Globus pallidus (tissue), 1 donor: ENCODE results near the gene TRAPPC3.
"Not testable (repeated sequence)": the region's sequence is repeated elsewhere in the genome, so short reads cannot be mapped to it uniquely, and the experiment has no call there.

Experiments
- DNase-seq: peaks from one replicate; pipeline ENCODE4 v3.0.0-alpha.2; 2015; ENCODE audit warnings: low spot score

TRAPPC3 gene

DNA sequence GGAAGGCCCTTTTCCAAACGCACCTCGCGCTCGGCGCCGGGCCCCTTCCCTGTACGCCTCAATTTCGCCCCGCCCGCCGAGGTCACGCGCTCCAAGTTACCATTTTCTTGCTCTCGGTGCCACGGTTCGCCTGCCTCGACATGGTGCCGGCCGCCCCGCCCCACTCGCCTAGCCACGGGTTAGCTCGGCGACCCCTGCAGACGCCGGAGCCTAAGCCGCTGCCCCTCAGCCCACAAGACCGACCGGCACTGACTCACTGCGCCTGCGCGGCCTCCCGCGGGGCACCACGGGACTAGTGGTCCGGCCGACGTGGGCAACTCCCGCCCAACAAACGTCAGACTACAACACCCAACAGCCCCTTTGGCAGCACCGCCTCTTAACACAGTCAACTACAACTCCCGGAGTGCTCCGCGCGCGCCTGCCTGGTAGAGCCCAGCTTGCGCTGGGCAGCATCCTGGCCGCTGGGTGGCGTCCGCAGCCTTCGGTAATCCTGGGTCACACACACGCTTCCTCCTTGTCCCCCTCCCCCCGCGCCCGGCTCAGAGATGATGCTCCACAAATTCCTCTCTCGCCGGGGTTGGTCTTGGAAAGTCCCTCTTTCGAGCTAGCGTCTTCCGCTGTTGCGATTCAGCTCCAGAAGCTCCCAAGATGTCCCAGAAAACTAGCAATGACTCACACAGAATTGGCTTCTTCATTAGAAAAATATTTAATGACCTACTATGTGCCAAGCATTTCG is at the start of gene TRAPPC3:
Gene TRAPPC3 (minus strand): TSS at position 250 of the 736 bp plus-strand sequence. CDS start 108 bp downstream, at position 142.
- peak; percentile 100 for DNase-seq

- no peak for DNase-seq
Measured at GRCh38 chr1:36198641-36199040, 49.4 kb upstream of the TRAPPC3 start.

GRCh38 chr1:36196805-36197204 is 47.5 kb upstream of the TRAPPC3 start:
- DNase-seq: not testable (repeated sequence)

GRCh38 chr1:36187800-36188593 is 38.7 kb upstream of the TRAPPC3 start:
- DNase-seq: peak; percentile 91

GRCh38 chr1:36183309-36183856 is 34.1 kb upstream of the TRAPPC3 start:
- DNase-seq: no peak

DNA sequence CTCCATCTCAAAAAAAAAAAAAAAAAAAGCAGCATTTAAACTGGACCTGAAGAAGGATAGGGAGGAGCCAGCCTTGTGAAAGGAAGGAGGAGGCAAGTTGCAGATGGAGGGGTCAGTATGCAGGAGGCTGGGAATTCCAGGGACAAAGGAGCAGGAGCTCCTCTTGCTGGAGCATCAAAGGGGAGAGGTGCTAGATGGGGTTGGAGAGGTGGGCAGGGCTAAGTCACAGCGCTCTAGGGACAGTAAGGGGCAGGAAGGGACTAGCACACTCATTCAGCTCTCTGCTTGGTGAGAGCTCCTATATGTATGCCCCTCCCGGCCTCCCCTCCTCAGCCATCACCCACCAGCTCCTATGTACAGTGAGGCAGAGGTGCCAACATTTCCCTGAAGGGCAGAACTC is 33.4 kb upstream of the TRAPPC3 start:
- DNase-seq: no peak

- no peak for DNase-seq
Measured at GRCh38 chr1:36179220-36179600, 29.9 kb upstream of the TRAPPC3 start.

GRCh38 chr1:36178471-36179219 is 29.4 kb upstream of the TRAPPC3 start:
- DNase-seq: no peak

GRCh38 chr1:36177589-36178431 is 28.5 kb upstream of the TRAPPC3 start:
- DNase-seq: no peak

GRCh38 chr1:36176106-36176949 is 27.0 kb upstream of the TRAPPC3 start:
- no peak for DNase-seq

DNA sequence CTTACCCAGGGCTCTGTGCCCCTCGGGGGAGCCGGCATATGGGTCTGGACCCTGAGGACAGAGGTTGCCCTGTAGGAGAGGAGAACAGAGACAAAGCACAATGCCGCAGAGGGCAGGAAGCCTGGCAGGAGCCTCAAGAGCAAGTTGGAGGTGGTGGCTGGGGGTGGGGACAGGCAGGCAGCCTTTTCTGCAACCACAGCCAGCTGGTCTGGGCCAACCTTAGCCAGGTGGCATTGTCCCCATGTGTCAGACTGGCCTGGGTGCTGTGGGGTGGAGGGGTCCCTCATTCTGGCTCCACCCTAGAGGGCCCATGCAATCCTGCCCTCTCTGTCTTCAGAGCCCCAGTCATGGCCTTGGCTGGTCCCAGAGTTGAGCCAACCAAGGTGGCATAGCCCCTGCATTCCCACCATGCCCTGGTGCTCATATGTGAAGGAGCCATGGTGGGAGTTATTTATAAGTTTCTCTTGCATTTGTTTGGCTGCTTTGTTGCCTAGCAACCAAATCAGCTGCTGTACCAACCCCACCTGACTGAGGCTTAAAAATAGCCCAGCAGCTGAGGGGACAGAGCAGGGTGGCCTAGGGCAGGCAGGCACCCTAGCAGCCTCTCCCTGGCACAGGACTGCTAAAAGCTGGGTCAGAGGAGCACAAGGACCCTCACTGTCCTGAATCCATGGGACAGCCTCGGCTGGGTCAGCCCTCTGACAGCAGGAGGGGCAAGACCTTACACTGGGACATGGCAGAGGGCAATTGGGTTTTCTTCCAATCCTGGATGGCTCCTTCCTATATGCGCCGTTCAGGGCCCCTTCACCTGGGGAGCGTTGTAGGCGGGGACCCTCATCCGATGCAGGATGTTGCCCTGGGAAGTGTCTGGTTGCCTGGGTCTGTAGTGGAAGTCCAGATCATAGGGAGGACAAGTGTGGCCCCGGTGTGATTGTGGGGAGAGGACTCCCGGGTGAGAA is 26.1 kb upstream of the TRAPPC3 start:
- no peak for DNase-seq

GRCh38 chr1:36174713-36175112 is 25.4 kb upstream of the TRAPPC3 start:
- DNase-seq: no peak

DNA sequence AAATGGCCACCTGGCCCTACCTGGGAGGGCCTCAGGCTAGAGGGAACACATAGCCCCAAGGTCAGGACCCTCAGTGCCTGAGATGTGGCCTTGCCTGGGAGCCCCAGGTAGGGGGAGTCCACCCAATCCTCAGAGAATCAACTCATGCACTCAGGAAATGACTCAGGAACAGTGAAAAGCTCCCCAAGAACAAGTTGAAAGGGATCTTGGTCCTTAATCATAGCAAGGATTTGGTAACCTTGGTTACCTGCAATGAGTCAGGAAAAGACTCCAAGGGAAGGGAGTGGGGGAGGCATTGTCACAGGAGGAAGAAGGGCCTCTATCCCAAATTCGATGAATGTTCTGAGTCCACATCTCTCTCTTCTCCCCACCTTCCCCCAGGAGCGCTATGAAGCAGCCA is 23.7 kb upstream of the TRAPPC3 start:
- no peak for DNase-seq

DNA sequence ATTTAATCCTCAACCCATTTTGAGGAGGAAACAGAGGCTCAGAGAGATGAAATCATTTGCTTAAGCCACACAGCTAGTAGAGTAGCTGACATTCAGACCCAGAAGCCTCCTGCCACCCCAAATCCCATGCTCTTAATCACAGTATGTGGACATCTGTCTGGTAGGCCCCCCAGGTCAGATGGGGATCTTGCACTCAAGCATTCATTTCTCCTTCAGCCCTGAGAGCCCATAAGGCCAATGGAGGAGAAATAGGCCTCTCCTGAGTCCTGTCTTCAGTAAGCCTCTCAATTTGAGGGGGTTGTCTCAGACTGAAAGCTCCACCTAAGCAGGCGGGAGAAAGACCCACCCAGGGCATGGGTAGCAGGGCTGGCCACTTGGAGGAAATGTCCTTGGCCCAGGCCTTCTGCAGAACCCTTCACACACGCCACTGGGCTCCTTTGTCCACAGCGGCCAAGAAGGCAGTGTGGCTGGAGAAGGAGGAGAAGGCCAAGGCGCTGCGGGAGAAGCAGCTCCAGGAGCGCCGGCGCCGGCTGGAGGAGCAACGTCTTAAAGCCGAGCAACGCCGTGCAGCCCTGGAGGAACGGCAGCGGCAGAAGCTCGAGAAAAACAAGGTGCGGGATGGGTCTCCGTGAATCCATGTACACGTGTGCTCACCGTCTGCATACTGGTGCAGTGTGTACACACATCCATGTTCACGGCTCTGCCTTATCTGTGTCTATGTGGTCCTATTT is 22.9 kb upstream of the TRAPPC3 start:
- DNase-seq: no peak

GRCh38 chr1:36170643-36171412 is 21.5 kb upstream of the TRAPPC3 start:
- no peak for DNase-seq

- no peak for DNase-seq
Measured at GRCh38 chr1:36168514-36168913, 19.2 kb upstream of the TRAPPC3 start.

GRCh38 chr1:36166938-36167905 is 17.9 kb upstream of the TRAPPC3 start:
- DNase-seq: no peak
